Ramos (cell line): ENCODE data around the gene RC3H2.
"Not testable (repeated sequence)": the region's sequence is repeated elsewhere in the genome, so short reads cannot be mapped to it uniquely, and the experiment has no call there.

Experiments
- in situ Hi-C: fragments of 300-500 bp; cut with MboI; formaldehyde crosslinking; loops from one replicate; pipeline ENCODE4 v1.14.3; 2022; ENCODE audit warnings: low sequenced_read_pairs; ENCODE audit not compliant: unreplicated experiment

Gene RC3H2

DNA sequence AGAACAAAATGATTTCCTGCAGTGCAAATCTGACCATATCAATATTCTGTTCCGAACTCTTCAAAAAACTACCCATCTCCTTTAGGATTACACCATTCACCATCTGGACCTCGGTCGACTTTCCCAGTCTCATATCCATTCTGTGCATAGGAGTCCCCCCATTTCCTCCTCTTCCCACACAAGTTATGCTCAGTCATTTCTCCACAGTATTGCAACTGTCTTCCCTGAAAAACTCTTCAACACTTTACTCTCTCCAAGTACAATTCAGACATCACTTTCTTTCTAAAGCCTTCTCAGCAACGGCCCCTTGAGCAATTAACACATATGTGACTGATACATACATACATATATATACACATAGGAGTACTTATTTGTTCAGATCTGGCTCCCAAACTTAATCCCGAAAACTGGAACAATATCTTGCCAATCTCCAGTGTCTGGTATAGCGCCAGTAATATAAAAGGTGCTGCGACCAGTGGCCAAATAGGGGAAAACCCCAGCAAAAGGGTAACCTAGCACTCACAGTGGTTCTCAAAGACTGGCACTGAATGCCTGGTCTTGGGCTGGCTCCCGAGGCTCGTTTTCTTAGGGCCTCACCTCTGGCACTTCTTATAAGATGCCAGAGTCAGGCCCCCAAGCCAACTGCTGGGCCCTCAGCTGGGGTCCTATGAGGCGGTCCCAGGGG, 25.5 kb upstream of the RC3H2 start:
- in situ Hi-C loops = no loop called here

DNA sequence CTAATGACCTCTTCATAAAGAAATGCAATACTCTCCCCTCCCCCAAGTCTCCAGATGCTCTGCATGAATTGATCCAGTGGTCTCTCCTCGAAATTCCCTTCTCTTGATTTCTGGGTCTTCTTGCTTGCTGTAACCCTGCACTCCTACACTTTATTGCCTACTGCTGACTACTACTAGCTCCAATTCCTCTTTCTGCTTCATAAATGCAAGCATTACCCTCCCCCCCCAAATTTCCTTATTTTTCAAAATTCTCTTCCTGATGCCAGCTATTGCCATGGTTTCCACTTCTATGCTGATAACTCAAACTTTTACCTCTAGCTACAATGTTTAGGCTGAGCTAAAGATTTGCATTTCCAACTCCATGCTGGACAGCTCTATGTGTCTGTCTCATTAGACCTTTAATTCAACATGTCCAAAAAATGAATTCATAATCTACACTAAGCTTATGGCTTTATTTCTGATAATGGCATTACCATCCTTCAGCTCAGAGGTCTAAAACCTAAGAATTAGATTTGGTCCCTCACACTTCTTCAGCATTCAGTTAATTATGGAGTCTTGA, 24.7 kb upstream of the RC3H2 start:
- in situ Hi-C loops = no loop called here

DNA sequence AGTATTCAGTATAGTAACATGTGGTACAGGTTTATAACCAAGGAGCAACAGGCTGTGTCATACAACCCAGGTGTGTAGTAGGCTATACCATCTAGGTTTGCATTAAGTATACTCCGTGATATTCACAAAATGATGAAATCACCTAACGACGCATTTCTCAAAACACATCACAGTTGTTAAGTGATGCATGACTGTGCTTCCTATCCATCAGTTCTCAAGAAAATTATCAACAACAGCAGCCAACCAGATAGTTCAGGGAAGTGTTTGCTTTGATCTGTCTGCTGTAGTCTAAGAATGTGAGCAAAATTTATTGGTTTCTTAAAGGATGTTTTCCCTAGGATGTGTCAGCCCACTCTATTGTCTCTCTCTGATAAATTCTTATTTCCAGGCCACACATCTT, 18.8 kb upstream of the RC3H2 start:
- in situ Hi-C loops = loop anchor here (25.0 kb wide), 1 partner anchor 413 kb away; no protein-coding TSS in a partner anchor

DNA sequence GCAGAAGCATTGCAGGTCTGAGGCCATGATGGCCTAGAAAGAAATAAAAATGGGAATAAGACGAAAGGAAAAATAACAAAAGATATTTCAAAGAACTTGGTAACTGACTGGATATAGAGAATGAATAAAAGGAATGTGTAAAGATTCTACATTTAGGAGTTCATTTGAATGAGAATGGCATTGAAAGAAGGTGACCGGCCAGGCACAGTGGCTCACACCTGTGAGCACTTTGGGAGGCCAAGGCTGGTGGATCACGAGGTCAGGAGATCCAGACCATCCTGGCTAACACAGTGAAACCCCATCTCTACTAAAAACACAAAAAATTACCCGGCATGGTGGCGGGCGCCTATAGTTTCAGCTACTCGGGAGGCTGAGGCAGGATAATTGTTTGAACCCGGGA, 17.6 kb upstream of the RC3H2 start:
- in situ Hi-C loops = loop anchor here (25.0 kb wide), 1 partner anchor 415 kb away; no protein-coding TSS in a partner anchor

DNA sequence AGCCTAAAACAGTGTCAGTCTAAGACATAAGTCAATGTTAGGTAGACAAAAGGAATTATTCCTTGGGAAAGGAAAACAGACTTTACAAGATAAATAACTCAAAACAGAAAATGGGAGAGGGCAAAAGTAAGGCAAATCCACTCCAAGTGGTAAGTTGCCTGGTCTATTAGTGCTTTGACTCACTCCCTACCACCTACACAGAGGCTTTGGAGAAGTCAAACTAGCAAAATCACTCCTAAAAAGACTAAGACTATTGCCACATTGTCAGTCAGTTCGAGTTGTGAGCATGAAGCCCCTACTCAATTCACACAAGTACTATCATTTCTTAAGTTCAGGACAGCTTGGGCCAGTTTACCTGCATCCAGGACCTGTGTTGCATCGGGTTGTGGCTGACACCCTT, 13.2 kb upstream of the RC3H2 start:
- in situ Hi-C loops = loop anchor here (25.0 kb wide), 1 partner anchor 419 kb away; no protein-coding TSS in a partner anchor

DNA sequence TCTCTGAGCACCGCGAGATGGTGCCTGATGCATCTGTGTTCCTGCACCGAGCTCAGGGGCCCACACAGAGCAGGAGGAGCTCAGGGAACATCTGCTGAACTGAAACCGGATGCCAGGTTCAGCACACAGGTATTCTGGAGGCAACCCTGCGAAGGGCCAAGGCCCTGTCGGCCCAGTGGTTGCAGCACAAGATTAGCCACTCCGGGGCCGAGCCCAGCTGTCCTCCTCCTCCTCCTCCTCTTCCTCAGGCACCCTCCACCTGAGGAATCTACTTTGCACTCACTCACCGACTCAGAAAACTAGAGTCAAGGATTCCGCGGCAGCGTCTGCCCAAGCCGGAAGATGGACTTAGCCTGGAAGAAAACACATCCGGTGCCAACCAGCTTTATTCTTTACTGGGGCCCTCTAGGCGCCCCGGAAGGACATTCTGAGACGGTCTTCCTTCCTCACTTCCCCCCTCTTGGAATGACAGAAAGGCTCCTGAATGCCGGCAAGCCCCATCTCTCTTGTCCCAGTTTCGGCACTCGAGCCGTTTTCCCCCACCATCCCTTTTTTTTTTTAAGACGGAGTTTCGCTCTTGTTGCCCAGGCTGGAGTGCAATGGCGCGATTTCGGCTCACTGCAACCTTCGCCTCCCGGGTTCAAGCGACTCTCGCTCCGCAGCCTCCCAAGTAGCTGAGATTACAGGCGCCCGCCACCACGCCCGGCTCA, 8.0 kb upstream of the RC3H2 start, which contains the start of gene ZBTB6:
TSS of gene ZBTB6 (minus strand) at position 360 of the 710 bp plus-strand sequence. CDS start 1,251 bp downstream, outside the sequence.
- in situ Hi-C loops = loop anchor here (25.0 kb wide), 1 partner anchor 424 kb away; no protein-coding TSS in a partner anchor

DNA sequence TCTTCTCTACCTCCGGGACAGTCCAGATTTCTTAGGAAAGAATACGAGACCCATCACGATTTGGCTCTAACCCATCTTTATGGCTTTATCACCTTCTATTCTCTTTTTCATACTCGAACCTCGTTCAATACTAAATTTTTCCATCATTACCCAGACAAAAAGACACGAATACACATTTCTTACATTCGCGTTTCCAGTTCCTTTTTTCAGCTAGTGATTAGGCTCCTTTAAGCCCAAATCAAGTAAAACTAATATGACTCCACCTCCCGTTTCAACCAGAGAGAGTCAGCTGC, 7.5 kb upstream of the RC3H2 start:
- in situ Hi-C loops = loop anchor here (25.0 kb wide), 1 partner anchor 425 kb away; no protein-coding TSS in a partner anchor

DNA sequence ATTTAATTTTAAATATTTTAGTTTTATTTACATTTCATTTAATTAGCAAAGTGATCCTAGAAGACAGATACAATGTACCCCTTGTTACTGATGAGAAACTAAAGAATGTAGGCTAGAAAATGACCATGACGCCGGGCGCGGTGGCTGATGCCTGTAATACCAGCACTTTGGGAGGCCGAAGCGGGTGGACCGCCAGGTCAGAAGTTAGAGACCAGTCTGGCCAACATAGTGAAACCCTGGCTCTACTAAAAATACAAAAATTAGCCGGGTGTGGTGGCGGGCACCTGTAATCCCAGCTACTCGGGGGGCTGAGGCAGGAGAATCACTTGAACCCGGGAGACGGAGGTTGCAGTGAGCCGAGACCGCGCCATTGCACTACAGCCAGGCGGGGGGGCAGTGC, 963 bp upstream of the RC3H2 start:
- in situ Hi-C loops = loop anchor here (25.0 kb wide), 1 partner anchor 431 kb away; no protein-coding TSS in a partner anchor

DNA sequence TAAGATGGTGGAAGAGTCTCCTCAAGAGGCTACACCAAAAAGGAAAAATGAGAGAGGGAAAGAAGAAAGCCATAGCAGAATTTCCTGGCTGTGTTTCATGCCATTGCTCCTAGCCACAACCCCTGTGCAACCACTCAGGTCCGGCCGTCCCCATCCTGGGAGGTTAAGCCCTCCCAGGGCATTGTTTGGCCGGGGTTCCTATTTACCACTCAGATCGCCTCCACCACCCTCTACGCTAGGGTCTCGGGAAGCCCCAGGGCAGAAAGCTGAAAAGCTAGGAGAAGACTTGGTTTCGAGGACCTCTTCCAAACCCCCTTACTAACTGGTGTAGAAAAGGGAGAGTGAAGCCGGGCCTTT, 715 bp downstream of the RC3H2 start:
- in situ Hi-C loops = loop anchor here (25.0 kb wide), 1 partner anchor 433 kb away; no protein-coding TSS in a partner anchor

DNA sequence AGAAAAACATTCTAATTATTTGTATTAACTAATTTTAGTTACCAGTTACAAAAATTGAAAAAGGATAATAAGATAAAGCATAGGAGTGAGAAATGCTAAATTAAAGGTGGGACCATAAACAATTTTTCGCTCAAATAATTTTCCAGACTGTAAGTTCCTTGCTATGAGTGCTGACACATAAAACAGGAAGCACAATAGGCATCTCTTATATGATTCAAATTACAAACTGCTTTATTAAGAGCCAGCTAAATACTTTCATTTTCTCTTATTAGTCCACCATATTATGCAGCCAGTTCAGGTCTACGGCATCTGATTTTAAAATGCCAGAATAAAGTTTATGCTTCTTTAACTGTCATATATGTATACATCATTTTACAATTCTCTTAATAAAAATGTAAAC, 4.4 kb downstream of the RC3H2 start:
- in situ Hi-C loops = loop anchor here (25.0 kb wide), 1 partner anchor 437 kb away; no protein-coding TSS in a partner anchor

DNA sequence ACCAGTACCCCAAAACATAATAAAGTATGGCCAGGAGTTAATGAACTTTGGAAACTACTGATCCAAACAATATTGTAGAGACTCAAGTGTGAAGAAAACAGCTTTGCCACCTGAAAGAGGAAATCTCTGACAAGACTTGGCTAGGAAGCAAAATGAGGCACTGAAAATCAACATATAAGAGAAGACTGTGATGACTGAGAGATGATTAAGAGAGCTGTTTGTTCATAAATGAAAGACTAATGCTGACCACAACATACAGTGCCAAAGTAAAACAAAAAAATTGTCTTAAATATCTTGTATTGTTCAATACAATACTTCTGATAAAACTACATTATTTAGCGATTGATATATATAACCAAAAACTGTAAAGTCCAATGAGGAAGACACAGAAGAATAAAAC, 7.2 kb downstream of the RC3H2 start:
- in situ Hi-C loops = no loop called here

DNA sequence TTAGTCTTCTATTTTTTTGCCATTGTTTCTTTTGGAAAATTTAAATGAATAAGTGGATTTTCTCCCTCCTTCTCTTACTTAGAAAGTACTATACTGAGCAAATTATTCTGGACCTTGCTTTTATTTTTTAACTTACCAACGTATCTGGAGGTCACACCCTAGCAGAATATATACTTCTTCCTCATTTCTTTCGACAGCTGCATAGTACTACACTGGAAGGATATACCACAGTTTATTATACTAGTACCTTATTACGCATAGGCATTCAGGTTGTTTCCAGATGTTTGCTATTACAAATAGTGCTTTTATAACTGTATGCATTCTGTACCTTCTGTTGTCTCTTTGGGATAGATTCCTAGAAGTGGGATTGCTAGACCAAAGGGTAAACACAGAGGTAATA, 16.7 kb downstream of the RC3H2 start:
- in situ Hi-C loops = no loop called here

DNA sequence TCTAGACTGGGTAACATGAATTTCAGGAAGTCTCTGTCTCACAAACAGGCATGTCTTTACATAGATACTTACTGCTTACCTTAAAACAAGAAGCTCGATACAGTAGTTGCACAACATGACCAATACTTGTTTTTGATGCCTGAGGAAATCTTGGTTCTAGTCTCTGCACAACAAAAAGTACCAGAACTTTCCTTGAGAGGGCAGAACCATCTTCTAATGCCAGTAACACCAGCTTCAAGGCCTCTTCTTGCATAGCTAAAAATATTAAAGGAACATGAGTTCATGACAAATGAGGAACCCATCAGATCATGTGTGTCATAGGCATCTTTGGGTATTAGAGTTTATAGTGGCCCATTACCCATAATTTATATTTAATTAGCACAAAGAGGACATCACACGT, 22.0 kb downstream of the RC3H2 start:
- in situ Hi-C loops = no loop called here

DNA sequence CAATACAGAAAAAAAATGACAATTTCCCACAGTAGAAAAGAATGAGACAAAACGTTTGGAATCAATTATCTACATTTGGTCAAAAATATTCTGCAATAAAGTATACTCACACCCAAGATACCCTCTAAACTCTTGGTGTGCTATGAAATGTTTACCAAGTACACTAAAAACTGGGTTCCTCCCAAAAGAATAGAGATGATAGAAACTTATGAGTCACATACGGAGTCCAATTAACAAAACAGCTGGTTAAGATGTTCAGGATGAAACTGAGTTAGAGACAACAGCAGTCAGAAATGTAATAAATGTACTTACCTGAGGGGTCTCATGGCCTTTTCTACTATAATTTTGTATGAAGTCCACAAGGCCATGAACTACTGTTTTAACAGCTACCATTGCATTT, 25.7 kb downstream of the RC3H2 start:
- in situ Hi-C loops = no loop called here

DNA sequence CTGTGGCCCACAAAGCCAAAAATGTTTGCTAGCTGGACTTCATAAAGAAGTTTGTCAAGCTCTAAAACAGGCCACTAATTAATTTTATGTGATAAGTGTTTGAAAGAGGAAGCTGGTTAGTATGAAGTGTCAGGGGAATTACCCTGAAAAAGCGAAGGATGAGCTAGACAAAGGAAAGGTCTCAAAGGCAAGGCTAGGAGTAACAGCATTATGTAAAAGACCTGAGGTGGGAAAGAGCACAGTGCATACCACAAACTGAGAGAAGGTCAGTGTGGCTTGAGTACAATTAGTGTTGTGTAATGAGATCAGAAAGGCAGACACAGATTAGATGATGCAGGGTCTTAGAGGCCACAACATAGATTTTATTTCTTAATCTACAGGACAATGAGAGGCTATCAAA, 29.6 kb downstream of the RC3H2 start:
- in situ Hi-C loops = no loop called here

DNA sequence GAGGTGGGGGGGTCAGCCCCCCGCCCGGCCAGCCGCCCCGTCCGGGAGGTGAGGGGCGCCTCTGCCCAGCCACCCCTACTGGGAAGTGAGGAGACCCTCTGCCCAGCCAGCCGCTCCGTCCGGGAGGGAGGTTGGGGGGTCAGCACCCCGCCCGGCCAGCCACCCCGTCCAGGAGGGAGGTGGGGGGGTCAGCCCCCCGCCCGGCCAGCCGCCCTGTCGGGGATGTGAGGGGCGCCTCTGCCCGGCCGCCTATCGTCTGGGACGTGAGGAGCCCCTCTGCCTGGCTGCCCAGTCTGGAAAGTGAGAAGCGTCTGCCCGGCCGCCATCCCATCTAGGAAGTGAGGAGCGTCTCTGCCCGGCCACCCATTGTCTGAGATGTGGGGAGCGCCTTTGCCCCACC, 37.9 kb downstream of the RC3H2 start:
- in situ Hi-C loops = not testable (repeated sequence)

DNA sequence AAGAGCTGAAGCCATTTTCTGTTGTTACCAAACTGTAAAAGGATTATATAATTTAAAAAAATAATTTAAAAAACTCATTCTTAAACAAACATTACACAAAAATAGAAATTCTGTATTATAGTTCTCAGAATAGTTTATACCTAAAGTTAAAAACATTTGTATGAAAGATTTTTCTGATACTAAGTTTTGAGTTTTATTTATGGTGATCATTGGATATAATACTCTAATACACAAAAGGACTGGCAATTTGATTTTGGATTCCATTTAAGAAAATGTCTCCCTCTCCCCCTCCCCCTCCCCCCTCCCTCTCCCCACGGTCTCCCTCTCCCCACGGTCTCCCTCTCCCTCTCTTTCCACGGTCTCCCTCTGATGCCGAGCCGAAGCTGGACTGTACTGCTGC, 39.1 kb downstream of the RC3H2 start:
- in situ Hi-C loops = no loop called here

DNA sequence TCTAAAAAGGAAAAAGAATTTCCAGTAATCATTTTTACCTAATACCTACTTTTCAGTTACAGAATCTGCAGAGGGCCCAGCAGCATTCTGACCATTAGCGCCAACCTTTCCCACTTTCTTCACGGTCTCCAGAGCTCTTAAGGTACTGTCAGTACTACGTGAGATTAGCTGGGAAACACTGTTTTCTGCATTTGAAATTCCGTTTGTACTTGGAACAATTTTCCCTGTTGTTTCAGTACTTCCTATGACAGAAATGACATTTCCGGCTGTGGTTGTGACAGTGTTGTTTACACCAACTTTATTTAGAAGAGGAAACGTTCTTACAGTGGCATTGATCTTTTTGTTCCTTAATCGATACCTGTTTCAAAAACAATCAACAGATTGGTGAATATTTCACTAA, 39.9 kb downstream of the RC3H2 start:
- in situ Hi-C loops = no loop called here

DNA sequence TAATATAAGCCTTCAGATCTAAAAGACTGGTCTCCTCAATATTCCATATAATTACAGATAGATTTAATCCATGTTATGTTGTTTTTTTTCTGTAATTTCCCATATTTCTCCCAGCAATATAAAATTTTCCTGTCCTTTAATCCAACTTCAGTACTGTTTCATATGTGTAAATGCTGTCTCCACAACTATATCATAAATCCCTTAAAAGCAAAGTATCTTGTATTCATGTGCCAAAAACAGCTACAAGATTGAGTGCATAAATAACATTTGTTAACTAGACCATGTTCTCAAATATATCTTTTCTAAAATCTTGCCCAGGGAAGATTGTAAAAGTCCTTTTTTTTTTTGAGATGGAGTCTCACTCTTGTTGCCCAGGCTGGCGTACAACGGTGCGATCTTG, 41.8 kb downstream of the RC3H2 start:
- in situ Hi-C loops = no loop called here

DNA sequence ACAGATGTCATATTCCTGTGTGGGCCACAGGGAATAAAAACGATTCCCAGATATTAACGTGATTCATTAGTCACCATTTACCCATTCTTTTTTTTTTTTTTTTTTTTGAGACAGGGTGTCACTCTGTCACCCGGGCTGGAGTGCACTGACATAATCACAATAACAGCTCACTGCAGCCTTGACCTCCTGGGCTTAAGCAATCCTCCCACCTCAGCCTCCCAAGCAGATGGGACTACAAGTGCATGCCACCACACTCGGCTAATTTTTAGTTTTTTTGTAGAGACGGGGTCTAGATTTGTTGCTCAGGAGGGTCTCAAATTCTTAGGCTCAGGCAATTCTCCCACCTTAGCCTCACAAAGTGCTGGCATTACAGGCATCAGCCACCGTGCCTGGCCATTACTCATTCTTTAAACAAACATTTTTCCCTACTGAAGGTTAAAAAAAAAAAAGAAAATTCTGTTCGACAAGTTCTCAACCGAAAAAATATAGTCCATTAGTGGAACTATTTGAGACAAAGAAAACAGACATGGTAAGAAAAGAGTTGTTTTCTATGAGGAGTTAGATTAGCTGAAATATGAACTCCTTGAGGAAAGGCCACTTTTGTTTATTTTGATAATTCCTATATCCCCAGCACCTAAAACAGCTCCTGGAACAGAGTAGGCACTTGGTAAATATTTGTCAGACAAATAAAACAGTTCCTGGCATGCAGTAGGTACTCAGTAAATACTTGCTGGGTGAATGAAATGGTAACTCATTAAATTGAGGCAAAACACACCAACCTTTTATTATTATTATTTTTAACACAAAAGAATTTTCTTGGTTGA, 44.6 kb downstream of the RC3H2 start:
- in situ Hi-C loops = no loop called here

DNA sequence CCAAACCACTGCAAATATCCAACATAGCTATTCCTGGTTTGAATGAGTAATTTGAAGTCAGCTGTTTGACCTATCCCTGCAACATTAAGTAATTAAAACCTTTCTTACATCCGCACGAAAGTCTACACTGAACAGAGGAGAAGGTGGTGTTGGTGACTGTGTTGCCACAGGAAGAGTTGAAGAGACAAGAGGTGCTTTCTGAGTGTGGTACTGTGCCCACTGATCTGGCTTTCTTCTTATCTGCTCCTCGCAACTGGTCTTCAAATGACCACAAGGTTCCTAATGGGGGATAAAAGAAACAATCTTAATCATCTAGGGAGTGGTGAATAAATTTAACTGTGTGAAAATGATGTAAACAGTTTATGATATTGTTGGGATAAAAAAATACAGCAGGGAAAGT, 47.3 kb downstream of the RC3H2 start:
- in situ Hi-C loops = no loop called here
